GM19397 (cell line): ENCODE data around the gene LRRC8D.
A peak's percentile ranks its signal among the peaks of the same experiment; 100 is the strongest.

Experiments
- ATAC-seq: cut with Tn5 transposase; IDR thresholded peaks from one replicate; pipeline ENCODE4 v1.9.1; 2021; ENCODE audit warnings: mild to moderate bottlenecking, moderate library complexity; ENCODE audit not compliant: unreplicated experiment

The LRRC8D gene

GRCh38 chr1:89832496-89833127 lies 11.8 kb downstream of the LRRC8D start:
- ATAC-seq: no peak

GRCh38 chr1:89833183-89834082 lies 12.6 kb downstream of the LRRC8D start:
- ATAC-seq: no peak

- no peak for ATAC-seq
These were observed 13.4 kb downstream of the LRRC8D start for GRCh38 chr1:89834083-89834704.

- ATAC-seq: no peak
These were observed 15.6 kb downstream of the LRRC8D start for GRCh38 chr1:89836252-89837035.

GRCh38 chr1:89837036-89837481 lies 16.2 kb downstream of the LRRC8D start:
- no peak for ATAC-seq

- no peak for ATAC-seq
These were observed 16.7 kb downstream of the LRRC8D start for GRCh38 chr1:89837510-89837909.

- no peak for ATAC-seq
These were observed 18.7 kb downstream of the LRRC8D start for GRCh38 chr1:89839516-89839915.

- ATAC-seq: no peak
These were observed 20.7 kb downstream of the LRRC8D start for GRCh38 chr1:89841507-89841906.

- peak; percentile 25 for ATAC-seq
These were observed 21.9 kb downstream of the LRRC8D start for GRCh38 chr1:89842567-89843272.

GRCh38 chr1:89843273-89844130 lies 22.7 kb downstream of the LRRC8D start:
- ATAC-seq: peak; percentile 93

- no peak for ATAC-seq
These were observed 23.5 kb downstream of the LRRC8D start for GRCh38 chr1:89844241-89844807.

- no peak for ATAC-seq
These were observed 24.0 kb downstream of the LRRC8D start for GRCh38 chr1:89844860-89845259.

- no peak for ATAC-seq
These were observed 26.4 kb downstream of the LRRC8D start for GRCh38 chr1:89847191-89847729.

- ATAC-seq: no peak
These were observed 30.1 kb downstream of the LRRC8D start for GRCh38 chr1:89850844-89851415.

GRCh38 chr1:89854140-89854539 lies 33.3 kb downstream of the LRRC8D start:
- ATAC-seq: no peak

- peak; percentile 77 for ATAC-seq
These were observed 34.7 kb downstream of the LRRC8D start for GRCh38 chr1:89855413-89856123.

GRCh38 chr1:89863165-89863830 lies 42.5 kb downstream of the LRRC8D start:
- ATAC-seq: no peak
